HG03457 (cell line): ENCODE data around the gene ATXN1.
"Not testable (repeated sequence)": the region's sequence is repeated elsewhere in the genome, so short reads cannot be mapped to it uniquely, and the experiment has no call there.

ENCODE experiments used
- ATAC-seq: cut with Tn5 transposase; IDR thresholded peaks from one replicate; pipeline ENCODE4 v1.9.1; 2021; ENCODE audit warnings: moderate number of reproducible peaks; ENCODE audit not compliant: unreplicated experiment

ATXN1 gene

GRCh38 chr6:16404456-16404855 is 356.8 kb downstream of the ATXN1 start:
- no peak for ATAC-seq

- ATAC-seq: no peak
Observed at GRCh38 chr6:16403831-16404230, 357.4 kb downstream of the ATXN1 start.

- no peak for ATAC-seq
Observed at GRCh38 chr6:16402581-16402900, 358.7 kb downstream of the ATXN1 start.

- no peak for ATAC-seq
Observed at GRCh38 chr6:16400248-16400760, 361.0 kb downstream of the ATXN1 start.

GRCh38 chr6:16399695-16400094 is 361.6 kb downstream of the ATXN1 start:
- no peak for ATAC-seq

- no peak for ATAC-seq
Observed at GRCh38 chr6:16399158-16399557, 362.1 kb downstream of the ATXN1 start.

GRCh38 chr6:16398587-16398986 is 362.7 kb downstream of the ATXN1 start:
- ATAC-seq: no peak

GRCh38 chr6:16397623-16398022 is 363.6 kb downstream of the ATXN1 start:
- no peak for ATAC-seq

GRCh38 chr6:16396497-16397319 is 364.6 kb downstream of the ATXN1 start:
- ATAC-seq: no peak

- no peak for ATAC-seq
Observed at GRCh38 chr6:16394632-16395031, 366.6 kb downstream of the ATXN1 start.

GRCh38 chr6:16393326-16393725 is 367.9 kb downstream of the ATXN1 start:
- no peak for ATAC-seq

GRCh38 chr6:16392010-16392409 is 369.2 kb downstream of the ATXN1 start:
- no peak for ATAC-seq

GRCh38 chr6:16391451-16391912 is 369.8 kb downstream of the ATXN1 start:
- ATAC-seq: no peak

GRCh38 chr6:16390909-16391450 is 370.3 kb downstream of the ATXN1 start:
- ATAC-seq: not testable (repeated sequence)

GRCh38 chr6:16389642-16390041 is 371.6 kb downstream of the ATXN1 start:
- no peak for ATAC-seq

GRCh38 chr6:16388488-16388887 is 372.8 kb downstream of the ATXN1 start:
- ATAC-seq: no peak

- ATAC-seq: no peak
Observed at GRCh38 chr6:16386057-16386456, 375.2 kb downstream of the ATXN1 start.

GRCh38 chr6:16383607-16384206 is 377.6 kb downstream of the ATXN1 start:
- no peak for ATAC-seq

- not testable (repeated sequence) for ATAC-seq
Observed at GRCh38 chr6:16381968-16382367, 379.3 kb downstream of the ATXN1 start.

- ATAC-seq: no peak
Observed at GRCh38 chr6:16380220-16380809, 380.9 kb downstream of the ATXN1 start.

GRCh38 chr6:16378360-16378759 is 382.9 kb downstream of the ATXN1 start:
- not testable (repeated sequence) for ATAC-seq

GRCh38 chr6:16377470-16377869 is 383.8 kb downstream of the ATXN1 start:
- no peak for ATAC-seq
